Measurements from ENCODE around the gene PTPRN2.

Gene PTPRN2

DNA sequence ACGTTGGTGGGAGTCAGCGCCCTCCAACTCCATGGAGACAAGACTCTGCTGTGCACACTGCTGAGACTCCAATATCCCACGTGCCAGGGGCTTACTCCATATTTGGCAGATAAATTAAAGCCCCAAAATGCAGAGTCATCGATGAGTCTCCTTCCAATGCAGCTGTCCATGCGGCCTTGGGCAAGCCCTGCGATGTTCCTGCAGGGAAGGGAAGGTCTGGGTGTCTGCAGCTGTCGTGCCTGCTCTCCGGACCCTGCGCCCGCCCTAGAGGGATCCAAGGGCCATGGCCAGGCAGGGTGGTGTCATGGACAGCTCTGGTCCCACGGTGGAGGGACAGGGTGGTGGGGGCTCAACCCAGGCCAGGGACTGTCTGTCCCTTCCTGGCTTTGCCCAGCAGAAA lies 185.2 kb downstream of the PTPRN2 start:
- no peak overlapping the region for H3K4me3 ChIP-seq (ENCODE audit: low read depth, low read length)
- TF ChIP-seq, protein P1, sequence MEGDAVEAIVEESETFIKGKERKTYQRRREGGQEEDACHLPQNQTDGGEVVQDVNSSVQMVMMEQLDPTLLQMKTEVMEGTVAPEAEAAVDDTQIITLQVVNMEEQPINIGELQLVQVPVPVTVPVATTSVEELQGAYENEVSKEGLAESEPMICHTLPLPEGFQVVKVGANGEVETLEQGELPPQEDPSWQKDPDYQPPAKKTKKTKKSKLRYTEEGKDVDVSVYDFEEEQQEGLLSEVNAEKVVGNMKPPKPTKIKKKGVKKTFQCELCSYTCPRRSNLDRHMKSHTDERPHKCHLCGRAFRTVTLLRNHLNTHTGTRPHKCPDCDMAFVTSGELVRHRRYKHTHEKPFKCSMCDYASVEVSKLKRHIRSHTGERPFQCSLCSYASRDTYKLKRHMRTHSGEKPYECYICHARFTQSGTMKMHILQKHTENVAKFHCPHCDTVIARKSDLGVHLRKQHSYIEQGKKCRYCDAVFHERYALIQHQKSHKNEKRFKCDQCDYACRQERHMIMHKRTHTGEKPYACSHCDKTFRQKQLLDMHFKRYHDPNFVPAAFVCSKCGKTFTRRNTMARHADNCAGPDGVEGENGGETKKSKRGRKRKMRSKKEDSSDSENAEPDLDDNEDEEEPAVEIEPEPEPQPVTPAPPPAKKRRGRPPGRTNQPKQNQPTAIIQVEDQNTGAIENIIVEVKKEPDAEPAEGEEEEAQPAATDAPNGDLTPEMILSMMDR (IDR thresholded peaks at IDR 0.05; ENCODE audit: borderline replicate concordance, insufficient read depth, low read depth, low read length): no peak

DNA sequence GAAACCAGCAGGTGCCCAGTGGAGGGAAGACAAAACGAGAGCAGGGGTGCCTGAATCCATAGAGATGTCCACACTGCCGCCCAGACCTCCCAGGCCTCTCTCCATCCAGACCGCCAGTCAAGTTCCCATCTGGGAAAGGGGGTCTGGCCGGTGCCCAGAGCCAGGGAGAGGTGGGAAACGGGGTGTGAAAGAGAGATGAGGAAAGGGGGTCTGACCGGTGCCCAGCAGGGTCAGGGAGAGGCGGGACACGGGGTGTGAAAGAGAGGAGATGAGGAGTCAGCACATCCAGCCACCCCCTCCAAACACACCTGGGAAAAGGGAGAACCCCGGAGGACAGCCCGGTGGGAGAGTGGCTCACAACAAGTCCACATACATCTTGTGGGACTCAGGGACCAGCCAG lies 185.8 kb downstream of the PTPRN2 start:
- TF ChIP-seq, protein P1 (IDR thresholded peaks at IDR 0.05; ENCODE audit: borderline replicate concordance, insufficient read depth, low read depth, low read length): no peak

DNA sequence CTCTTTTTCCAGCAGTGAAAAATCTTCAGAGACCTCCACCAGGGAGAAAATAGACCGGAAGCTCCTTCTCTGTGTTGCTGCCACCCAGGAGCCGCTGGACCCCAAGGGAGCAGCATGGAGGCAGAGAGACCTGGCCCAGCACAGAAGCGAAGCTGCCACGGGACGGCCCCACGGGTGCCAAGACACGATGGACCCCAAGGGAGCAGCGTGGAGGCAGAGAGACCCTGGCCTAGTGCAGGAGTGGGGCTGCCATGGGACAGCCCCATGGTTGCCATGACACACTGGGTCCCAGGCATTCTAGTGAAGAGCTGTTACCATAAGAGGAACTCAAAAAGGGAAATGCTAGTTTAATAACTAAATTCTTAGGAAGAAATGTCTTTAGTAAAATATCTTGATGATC lies 186.3 kb downstream of the PTPRN2 start:
- TF ChIP-seq, protein P1 (IDR thresholded peaks at IDR 0.05; ENCODE audit: borderline replicate concordance, insufficient read depth, low read depth, low read length): no peak
- no peak overlapping the region for H3K4me3 ChIP-seq (ENCODE audit: low read depth, low read length)

More for the DNA sequence above, 185.8 kb downstream of the PTPRN2 start:
- H3K4me3 ChIP-seq (ENCODE audit: low read depth, low read length): no peak overlapping the region

DNA sequence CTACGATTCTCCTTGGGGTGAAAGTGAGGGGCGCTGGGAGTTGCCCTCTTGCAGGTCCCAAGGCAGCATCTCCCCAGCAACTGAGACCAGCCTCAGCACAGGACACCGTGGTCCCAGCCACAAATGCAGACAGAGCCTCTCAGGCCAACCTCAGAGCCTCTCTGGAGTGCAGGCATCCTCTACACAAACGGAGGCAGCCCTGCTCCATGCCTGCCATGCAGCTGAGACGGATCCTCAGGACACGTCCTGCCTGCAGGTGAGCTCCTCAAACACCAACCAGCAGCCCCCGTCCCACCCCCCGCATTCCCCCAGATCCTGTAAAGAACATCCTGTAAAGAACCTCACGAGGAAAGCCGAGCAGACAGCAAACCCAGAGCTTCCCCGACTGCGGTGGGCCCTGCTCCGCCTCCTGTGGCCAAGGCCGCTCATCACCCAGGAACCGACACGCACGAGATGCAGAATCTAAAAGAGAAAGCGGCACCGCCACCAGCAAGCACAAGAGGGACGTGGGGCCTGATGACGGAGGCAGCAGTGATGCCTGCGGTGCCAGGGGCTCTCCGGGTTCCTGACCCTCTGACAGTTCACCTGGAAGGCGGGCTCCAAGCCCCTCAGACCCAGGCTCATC lies 186.9 kb downstream of the PTPRN2 start:
- no peak overlapping the region for H3K4me3 ChIP-seq (ENCODE audit: low read depth, low read length)
- TF ChIP-seq, protein P1 (IDR thresholded peaks at IDR 0.05; ENCODE audit: borderline replicate concordance, insufficient read depth, low read depth, low read length): no peak

DNA sequence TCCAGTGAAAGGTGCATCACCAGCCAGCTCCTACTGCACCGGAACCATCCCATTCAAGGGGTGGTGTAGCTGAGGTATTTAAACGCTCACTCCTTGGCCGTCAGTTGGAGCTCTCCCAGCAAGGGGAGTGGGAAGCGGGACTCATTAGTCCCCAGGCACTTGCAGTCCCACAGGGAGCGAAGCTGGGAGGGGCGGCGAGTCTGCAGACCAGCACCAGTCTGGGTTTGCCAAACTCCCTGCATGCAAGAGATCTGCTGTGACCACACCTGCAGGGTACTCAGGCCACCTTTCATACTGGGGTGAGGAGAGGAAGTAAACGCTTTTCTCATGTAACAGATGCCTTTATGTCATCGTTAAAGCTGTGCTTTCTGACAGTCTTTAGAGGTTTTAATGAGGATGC lies 187.9 kb downstream of the PTPRN2 start:
- TF ChIP-seq, protein P1 (IDR thresholded peaks at IDR 0.05; ENCODE audit: borderline replicate concordance, insufficient read depth, low read depth, low read length): no peak
- H3K4me3 ChIP-seq (ENCODE audit: low read depth, low read length): no peak overlapping the region

DNA sequence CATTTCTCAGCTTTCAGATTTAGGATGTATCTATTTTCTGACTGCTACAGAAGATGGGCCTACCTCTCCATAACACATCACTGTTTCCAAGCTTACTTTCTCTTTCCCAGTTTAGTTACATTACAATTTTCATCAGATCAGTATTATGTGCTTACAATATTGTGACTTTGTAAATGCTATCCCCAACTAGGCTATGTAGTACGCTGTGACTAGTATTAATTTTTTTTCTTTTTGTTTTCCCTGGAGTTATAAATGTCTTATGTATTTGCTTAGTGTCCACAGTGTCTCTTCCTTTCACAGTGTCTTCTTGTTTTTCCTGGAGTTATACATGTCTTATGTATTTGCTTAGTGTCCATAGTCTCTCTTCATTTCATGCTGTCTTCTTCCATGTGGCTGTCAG lies 188.9 kb downstream of the PTPRN2 start:
- H3K4me3 ChIP-seq (ENCODE audit: low read depth, low read length): no peak overlapping the region
- TF ChIP-seq, protein P1 (IDR thresholded peaks at IDR 0.05; ENCODE audit: borderline replicate concordance, insufficient read depth, low read depth, low read length): no peak

DNA sequence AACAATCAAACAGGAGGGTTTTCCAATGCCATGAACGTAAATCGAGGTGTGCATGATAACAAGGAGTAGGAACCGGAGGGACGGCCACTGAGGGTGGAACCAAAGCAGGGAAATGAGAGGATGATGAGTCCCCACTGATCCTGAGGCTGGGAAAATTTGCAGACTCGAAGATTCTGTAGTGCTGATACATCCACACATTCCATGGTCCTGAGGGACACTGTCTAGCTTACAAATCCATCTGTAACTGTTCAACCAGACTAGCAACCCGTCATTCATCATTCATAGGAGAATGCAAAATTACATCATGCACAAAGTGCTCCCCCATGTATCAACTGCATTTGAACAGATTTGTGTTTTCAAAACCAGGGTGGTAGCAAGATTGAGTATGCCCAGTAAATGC lies 189.7 kb downstream of the PTPRN2 start:
- H3K4me3 ChIP-seq (ENCODE audit: low read depth, low read length): no peak overlapping the region
- TF ChIP-seq, protein P1 (IDR thresholded peaks at IDR 0.05; ENCODE audit: borderline replicate concordance, insufficient read depth, low read depth, low read length): no peak
